Measurements from ENCODE around the gene PPP2R2D.

DNA sequence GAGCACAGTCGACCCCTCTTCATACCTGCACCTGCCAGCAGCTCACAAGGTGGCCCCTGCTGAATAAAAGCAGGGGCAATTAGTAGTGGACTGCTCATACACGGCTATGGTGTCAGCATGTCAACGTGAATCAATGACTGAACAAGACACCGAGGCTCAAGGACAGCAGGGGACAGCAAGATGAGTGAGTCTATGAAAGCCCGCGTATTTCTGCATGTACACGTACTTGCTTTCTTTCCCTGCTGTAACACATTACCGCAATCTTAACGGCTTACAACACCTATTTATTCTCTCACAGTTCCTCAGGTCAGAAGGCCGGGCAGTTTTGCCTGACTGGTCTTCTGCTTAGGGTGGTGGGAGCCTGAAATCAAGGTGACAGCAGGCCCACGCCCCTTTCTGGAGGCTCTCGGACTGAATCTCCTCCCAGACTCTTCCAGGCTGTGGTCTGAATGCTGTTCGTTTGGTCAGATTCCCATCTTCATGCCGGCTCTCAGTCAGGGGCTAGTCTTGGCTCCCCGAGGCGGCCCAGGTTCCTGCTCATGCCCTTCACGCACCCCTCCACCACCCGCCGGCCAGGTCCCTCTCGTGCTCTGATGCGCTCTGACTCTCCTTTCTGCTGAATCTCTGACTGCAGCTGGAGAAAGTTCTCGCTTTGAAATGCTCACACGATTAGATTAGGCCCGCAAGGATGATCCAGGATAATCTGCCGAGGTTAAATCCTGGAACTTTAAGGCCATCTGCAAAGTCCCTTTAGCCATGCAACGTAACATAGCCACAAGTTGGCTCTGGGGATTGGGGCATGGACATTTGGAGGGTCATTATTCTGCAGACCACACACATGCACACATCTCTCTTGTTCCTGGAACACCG, 7.8 kb upstream of the PPP2R2D start:
- TF ChIP-seq, protein P1, sequence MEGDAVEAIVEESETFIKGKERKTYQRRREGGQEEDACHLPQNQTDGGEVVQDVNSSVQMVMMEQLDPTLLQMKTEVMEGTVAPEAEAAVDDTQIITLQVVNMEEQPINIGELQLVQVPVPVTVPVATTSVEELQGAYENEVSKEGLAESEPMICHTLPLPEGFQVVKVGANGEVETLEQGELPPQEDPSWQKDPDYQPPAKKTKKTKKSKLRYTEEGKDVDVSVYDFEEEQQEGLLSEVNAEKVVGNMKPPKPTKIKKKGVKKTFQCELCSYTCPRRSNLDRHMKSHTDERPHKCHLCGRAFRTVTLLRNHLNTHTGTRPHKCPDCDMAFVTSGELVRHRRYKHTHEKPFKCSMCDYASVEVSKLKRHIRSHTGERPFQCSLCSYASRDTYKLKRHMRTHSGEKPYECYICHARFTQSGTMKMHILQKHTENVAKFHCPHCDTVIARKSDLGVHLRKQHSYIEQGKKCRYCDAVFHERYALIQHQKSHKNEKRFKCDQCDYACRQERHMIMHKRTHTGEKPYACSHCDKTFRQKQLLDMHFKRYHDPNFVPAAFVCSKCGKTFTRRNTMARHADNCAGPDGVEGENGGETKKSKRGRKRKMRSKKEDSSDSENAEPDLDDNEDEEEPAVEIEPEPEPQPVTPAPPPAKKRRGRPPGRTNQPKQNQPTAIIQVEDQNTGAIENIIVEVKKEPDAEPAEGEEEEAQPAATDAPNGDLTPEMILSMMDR (conservative IDR thresholded peaks at IDR 0.05; ENCODE audit: low read depth, low read length) = no peak
- TF ChIP-seq EZH2 (IDR thresholded peaks at IDR 0.05; ENCODE audit: low read length, unreplicated experiment) = no peak
- TF ChIP-seq EZH2phosphoT487 (IDR thresholded peaks at IDR 0.05; ENCODE audit: borderline replicate concordance, low read length) = no peak

Data from PC-3 (cell line).